GM19239 (cell line): ENCODE results near the gene ARID1A.
"Not testable (repeated sequence)": the region's sequence is repeated elsewhere in the genome, so short reads cannot be mapped to it uniquely, and the experiment has no call there.

Experiments used
- DNase-seq: peaks from one replicate; pipeline ENCODE4 v3.0.0; 2011; ENCODE audit warnings: low spot score; ENCODE audit not compliant: insufficient read length
- FAIRE-seq: peaks from 2 replicates; lab custom pipeline; 2011; peaks lifted over from hg19 to GRCh38; lab: Jason Lieb, UNC

The ARID1A gene

DNA sequence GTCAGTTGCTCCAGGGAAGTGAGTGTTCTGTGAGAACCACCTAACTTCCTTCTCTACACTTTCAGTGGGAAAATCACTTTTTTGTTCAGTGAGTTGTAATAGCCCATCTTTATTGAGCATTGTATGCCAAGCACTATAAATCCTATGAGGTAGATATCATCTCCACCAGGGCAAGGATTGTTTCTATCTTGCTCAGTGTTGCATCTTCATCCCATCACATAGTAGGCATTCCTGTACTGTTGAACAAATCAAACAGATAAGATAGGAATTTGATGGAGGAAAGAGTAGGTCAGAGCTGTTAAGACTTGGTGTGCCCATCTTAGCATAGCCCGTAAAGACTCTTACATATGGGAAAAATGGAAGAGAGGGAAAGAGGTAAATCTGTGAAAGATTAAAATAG, 89.1 kb downstream of the ARID1A start:
- no peak for FAIRE-seq
- no peak for DNase-seq

DNA sequence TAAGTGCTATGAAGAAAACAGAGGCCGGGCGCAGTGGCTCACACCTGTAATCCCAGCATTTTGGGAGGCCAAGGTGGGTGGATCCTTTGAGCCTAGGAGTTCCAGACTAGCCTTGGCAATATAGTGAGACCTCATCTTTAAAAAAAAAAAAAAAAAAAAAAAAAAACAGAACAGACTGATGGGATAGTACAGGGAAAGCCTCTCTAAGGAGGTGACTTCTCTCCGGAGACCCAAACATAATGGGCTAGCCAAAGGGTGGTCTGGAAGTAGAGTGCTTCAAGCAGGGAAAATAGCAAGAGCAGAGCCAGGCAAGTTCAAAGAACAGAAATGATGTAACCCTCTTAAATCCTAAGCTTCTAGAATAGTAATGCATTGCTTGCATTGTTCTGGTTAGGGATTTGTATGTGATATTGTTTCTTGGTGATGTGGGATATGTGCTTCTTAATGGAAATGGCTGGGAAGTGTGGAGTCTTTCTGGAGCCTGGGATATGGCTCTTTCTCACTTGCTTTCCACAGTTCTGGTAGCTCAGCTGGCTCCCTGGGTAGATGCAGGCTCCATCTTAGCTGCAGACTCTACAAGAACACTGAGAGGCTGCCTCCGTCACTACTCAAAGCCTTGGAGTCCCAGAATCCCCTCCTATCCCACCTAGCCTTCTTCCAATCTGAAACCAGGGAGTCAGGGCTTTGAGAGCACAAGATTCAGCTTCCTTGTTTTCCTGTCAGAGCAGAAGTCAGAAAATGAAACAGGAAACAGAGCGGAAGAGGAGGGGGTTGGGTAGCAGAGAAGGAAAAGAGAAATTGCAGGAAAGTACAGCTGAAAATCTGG, 90.0 kb downstream of the ARID1A start:
- peak; percentile 18 for FAIRE-seq
- DNase-seq = no peak

DNA sequence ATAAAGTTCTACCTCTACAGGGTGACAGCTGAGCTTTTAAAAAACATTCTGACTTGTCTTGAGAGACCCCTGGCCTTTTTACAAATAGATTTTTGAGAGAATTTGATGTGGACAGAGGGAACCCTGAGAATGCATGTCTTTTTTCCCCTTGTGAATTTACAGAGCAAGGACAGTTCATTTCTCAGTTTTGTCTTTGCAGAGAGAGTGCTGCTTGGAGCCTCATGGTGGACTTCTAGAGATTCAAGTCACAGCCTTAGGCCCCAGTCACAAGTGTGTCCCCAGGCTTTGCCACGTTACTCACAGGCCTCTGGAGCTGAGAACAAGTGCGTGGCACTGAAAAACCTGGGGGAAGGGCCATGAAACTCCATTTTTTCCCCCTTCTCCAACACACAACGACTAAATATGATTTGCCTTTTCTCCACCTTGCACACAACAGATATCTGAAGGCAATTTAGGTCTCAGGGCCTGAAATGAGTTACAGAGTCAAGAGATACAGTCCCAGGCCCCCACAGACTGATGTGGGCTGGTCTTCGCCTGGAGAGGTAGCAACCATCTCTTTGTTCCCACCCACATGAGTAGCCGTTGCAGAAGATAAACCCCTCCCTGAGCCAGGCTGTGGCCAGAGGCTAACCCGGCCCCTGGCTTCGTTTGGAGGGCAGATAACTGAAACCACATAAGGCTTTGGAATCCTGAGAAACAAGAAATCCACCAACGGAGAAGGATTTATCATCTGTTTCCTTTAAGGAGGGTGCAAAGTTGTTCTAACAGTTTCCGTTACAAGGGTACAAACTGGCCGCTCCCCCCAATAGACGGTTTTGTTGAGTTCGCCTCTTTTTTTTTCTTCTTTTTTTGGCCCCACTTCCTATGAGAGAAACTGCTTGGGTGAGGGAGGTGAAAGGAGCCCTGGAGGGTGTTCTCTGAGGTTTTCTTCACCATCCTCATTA, 90.9 kb downstream of the ARID1A start:
- peak; percentile 94 for FAIRE-seq
- no peak for DNase-seq

DNA sequence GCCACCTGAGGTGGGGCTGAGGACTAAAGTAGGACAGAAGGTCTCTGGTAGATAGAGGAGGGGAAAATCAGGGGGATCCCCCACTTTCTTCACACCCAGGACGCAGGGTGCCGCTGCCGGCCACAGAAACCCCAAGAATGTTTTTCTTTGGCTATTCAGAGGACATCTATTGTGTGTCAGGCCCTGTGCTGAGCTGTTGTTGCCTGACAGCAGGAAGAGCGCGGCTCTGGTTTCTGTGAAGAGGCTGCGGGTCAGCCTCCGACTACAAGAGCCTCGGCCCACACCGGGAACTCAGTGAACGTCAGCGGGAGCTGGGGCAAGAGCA, 91.5 kb downstream of the ARID1A start:
- no peak for FAIRE-seq
- DNase-seq = no peak

DNA sequence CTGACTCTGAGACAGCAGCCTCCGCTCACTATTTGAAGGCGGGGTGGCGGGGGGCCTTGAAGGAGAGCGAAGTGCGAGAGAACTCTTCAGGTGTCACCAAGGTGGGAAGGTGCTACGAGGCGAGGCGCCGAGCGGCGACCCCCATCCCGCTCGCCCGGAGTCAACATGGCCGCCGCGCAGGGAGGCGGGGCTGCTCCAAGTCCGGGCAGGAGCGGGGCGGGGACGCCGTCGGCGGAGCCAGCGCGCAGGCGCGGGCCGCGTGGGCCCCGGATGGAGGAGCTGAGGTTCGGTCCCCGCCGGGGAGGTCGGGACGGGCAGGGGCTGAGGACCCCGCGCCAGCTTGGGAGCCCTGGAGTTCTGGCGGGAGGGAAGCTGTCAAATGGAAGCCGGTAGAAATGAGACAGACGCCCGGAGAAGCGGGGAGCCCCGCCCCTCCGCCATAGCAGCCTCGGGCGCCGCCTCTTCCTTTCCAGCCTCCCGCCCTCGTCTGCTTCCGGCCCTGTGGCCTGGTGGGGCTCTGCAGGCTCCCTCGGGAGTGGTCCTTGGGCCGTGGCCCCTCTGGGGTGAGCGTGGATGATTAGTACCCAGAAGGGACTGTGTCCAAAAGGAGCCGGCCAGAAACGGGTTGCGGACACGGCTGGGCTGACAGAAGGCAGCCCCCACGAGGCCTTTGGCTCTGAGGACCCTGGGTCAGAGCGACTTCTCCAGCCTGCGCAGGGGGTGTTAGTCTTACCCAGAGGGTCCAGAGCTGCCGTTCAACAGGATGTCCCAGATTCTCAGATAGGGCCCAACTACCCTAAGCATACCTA, 92.1 kb downstream of the ARID1A start, which contains the start of gene PIGV:
TSS of gene PIGV (plus strand) at position 245 of the 809 bp plus-strand sequence. CDS start 2,866 bp downstream, outside the sequence.
- FAIRE-seq = no peak

DNA sequence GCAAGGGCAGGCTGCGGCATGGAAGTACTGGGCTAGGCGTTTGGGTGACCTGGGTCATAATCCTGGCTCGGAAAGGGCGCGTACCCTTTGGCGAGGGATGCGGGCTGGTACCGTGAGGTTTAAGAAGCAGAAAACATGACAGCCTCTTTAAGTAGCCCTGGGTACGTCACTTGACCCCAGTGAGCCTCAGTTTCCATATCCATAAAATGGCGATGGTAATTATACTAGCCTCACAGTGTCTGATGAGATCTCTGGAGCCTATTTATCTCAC, 92.6 kb downstream of the ARID1A start:
- DNase-seq = no peak
- no peak for FAIRE-seq

More for the DNA sequence above, 92.1 kb downstream of the ARID1A start, which contains the start of gene PIGV:
- peak; percentile 69 for DNase-seq

DNA sequence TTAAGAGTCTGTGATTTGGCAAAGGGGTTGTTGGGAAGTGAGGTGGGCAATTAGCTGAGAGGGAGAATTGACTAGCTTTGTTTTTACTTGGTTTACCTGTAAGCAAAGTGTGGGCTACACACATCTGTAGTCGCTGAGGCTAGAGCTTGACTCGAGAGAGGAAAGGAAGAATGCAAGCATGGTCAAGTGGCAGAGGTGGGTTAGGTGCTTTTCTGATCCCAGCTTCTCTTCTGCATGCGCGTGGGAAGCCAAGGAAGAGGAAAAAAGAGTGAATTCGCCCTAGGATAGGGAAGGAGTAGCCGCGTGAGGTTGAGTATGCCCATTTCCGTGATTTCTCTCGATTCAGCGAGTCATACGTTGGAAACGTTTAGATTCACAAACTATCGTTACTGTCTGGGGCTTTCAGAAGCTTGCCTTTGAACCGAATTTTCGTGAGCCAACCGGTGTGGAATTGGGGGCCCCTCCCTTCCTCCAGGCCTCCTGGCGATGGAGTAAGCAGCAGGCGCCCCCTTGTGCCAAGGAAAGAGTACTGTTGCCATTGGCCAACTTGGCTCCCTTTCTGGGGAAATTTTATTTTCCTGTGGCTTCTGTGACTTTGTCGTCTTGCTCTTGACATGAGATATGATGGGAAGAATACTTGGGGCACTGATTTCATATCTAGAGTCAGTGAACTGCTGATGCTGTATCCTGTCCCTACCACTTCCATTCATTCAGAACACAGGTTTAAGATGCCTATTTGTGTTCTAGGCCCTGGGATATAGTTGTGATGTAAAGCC, 93.2 kb downstream of the ARID1A start:
- peak; percentile 75 for DNase-seq
- FAIRE-seq = no peak

DNA sequence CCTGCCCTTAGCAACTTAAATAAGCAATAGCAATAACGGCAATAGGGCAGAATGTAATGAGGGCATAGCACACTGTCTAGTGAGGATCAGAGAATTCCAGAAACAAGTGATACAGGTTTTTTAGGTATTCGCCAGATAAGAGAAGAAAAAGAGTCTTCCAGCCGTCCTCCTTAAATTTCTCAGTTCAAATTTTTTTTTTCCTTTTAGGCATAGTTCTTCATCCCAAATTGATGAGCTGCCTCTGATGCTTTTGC, 93.7 kb downstream of the ARID1A start:
- DNase-seq (no peak), FAIRE-seq (peak; percentile 31)

DNA sequence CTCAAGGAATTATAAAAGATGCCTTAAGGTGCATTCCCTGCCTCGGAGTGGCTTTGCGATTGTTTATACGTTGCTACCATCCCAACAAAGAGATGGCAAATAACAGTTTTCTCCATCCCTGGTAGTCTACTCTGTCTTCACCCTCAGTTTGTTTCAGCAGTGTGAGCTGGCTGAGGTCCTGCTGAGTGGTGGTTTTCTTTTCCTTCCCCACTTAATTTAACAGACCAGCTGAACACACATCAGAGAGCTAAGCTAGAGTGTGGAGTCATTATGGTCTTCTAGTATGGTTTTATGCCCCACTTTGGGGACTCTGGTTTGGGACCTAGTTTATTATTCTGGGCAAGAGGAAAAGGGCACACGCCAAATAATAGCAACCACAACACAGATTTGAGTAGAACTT, 94.1 kb downstream of the ARID1A start:
- FAIRE-seq (peak; percentile 31), DNase-seq (no peak)

DNA sequence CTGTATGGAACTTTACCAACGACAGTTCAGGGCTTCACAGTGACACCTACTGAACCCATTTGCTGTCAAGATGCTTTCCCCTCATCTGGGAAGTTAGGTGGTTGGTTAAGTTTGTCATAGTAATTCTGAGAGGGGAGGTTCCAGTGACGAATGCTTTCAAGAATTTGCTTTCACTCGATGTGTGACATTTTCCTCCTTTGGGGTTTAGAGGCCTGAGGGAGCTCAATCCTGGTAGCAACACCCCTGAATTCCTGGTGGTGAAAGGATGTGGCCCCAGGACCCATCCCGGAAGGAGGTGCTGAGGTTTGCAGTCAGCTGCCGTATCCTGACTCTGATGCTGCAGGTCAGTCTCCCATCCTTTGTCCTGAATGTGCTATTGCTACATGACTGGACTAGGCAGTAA, 94.7 kb downstream of the ARID1A start:
- FAIRE-seq (peak; percentile 81), DNase-seq (no peak)

DNA sequence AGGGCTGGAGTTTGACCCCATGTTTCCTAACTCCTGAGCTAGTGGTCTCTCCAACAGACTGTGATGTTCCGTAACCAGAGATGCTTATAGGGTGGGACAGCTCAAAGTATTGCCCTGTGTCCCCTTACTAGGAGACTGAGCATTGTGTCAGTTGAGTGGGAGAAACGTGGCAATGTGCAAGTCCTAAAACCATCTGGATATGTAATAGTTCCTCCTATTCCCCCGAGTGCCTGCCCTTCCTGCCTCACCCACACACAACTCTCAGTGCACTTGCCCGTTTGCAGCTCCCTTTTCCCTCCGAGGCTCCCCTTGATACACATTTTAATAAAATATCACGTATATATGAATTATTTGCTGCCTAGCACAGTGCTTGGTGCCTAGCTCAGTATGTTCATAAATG, 95.3 kb downstream of the ARID1A start:
- DNase-seq (no peak), FAIRE-seq (no peak)

DNA sequence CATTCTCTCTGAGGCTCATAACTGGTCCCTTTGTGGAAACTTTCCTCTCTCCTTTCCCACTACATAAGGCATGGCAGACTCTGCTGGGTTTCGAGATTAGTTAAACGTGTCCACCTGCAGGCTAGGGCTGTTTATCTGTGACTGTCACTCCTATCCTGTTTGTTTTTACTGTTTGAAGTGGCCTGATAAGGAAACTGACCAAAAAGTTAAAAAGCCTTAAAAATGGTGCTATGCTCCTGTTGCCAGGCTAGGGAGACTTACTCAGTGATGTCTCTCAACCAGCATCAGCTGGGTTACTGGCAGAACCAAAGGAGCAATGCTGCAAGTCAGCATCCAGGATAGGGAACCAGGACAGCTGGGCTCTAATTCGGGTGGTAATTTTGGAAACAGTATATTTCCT, 95.8 kb downstream of the ARID1A start:
- DNase-seq (no peak), FAIRE-seq (no peak)

DNA sequence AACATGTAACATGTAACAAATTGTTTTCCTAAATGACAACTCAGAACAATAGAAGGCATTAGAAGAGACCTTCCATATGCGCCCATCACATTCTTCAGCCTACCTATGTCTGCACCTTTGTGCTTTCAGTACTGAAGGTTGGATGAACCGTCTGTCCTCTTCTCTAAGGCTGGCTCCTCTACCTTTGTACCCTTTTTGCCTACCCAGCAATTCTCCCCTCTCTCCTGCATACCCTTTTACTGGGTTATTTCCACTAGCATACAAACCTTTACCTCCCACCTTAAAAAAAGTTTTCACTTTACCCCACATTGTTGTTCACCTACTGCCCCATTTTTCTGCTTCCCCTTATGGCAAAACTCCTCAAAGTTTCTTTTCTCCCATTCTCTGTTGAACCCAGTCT, 97.1 kb downstream of the ARID1A start:
- no peak for DNase-seq
- FAIRE-seq = no peak

DNA sequence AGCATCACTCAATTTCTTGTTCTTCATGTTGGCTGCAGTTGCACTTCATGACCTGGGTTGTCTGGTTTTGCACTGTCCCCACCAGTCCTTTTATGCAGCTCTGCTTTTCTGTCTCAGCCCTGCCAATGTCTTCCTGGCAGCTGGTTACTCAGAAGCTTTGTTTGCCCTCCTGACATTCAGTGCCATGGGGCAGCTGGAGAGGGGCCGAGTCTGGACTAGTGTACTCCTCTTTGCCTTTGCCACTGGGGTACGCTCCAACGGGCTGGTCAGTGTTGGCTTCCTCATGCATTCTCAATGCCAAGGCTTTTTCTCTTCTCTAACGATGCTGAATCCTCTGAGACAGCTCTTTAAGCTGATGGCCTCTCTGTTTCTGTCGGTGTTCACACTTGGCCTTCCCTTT, 98.6 kb downstream of the ARID1A start:
- no peak for DNase-seq
- no peak for FAIRE-seq

DNA sequence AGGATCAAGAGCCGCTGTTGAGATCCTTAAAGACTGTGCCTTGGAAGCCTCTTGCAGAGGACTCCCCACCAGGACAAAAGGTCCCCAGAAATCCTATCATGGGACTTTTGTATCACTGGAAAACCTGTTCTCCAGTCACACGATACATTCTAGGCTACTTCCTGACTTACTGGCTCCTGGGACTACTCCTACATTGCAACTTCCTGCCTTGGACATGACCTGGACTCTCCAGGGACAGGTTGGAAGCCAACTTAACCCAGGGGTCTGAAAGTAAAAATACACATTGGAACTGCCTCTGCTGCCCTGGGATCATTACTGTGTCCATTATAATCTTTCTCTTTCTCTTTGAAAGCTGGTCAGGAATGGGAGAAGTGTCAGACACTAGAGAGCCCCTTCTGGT, 101.8 kb downstream of the ARID1A start:
- no peak for FAIRE-seq

DNA sequence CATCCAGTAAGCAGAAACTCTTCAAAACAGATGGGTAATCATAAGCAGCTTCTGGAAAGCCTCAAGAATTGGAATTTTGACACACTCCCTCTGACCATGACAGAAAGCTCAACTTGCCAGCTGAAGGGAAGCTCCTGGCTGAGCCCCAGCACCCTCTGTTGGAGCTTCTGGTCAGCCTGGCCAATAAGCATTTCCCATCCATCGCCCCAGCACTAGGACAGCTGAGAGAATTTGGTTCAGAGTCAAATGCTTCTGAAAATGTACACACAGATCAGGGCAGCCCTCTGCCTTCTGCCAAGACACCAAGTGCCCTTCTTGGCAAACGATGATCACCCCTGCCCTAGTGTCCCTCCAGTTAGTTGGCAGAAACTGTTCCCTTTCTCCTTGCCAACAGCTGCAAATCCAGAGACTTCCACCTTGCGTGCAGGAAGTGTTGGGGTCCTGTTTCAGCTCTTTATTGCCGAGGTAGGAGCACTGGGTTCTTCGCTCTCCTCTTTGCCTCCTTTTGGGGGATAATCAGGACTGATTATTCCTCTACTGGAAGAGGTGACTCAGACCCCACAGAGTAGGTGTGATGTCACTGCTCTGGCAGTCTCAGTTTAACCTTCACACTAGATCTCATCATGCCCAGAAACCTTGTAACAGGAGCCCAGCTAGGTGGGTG, 103.8 kb downstream of the ARID1A start:
- FAIRE-seq = no peak
- no peak for DNase-seq

More for the DNA sequence above, 101.8 kb downstream of the ARID1A start:
- DNase-seq = no peak

DNA sequence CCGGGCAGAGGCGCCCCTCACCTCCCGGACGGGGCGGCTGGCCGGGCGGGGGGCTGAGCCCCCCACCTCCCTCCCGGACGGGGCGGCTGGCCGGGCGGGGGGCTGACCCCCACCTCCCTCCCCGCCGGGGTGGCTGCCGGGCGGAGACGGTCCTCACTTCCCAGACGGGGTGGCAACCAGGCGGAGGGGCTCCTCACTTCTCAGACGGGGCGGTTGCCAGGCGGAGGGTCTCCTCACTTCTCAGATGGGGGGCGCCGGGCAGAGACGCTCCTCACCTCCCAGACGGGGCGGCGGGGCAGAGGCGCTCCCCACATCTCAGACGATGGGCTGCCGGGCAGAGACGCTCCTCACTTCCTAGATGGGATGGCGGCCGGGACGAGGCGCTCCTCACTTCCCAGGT, 108.1 kb downstream of the ARID1A start:
- not testable (repeated sequence) for DNase-seq, FAIRE-seq

DNA sequence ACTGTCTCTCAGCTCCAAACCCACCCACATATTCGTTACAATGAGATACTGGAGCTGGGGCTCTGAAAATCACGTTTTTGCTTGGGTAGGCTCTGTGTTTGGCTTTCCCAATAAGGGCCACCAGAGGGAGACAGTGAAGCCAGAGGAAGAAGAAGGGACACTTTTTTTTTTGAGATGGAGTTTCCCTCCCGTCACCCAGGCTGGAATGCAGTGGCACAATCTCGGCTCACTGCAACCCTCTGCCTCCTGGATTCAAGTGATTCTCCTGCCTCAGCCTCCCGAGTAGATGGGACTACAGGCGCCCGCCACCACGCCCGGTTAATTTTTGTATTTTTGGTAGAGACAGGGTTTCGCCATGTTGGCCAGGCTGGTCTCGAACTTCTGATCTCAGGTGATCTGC, 114.3 kb downstream of the ARID1A start:
- DNase-seq = peak; percentile 84

DNA sequence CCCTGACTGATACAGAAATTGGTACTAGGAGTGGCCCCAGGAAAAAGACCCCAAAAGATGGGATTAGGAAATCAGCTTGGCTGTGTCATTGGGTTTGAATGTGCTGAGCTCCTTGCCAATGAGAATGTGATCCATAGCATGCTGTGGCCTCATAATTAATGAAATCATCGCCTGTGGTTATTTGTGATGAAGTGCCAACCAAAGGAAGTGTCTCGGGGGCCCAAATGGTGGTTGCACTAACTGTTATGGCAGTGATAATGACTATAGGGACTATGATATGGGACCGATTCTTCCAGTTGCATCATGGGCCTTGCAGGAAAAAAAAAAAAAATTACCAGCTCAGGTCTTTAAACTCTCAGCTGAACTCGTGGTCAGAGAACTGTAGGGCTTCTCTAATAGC, 115.2 kb downstream of the ARID1A start:
- FAIRE-seq (no peak), DNase-seq (no peak)

More for the DNA sequence above, 114.3 kb downstream of the ARID1A start:
- peak; percentile 79 for FAIRE-seq

DNA sequence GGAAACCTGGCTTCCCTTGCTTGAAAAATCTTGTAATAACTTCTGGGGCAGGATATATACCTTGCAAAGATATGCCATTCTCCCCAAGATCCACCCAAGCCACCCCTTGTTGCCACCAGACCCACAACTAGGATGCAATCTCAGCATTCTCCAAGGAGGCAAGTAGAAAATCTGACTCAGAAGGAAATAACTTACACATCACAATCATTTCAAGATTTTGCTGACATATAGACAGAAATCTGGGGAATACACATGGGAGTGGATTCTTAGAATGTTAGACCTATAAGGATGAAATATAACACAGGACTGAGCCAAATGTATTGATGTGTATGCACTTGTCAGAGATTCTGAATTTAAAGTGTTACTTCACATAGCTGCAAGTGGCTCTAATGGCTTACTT, 115.9 kb downstream of the ARID1A start:
- no peak for FAIRE-seq
- DNase-seq = no peak
